Stimulated activated CD4-positive, alpha-beta T cell treated with anti-CD3 and anti-CD28 coated beads, TNF-alpha, amount 100 ng/mL, for 4 hours (primary cell): ENCODE data around the gene RAB3IL1.
"Not testable (repeated sequence)": the region's sequence is repeated elsewhere in the genome, so short reads cannot be mapped to it uniquely, and the experiment has no call there.

Experiments
- DNase-seq, 3 experiments: peaks; one replicate each; pipeline ENCODE4 v3.0.0-alpha.2; 2020; ENCODE audit warnings: low read depth in 3 of 3

Gene RAB3IL1

GRCh38 chr11:61885784-61886580 lies 31.4 kb downstream of the RAB3IL1 start:
- no peak for DNase-seq

- no peak for DNase-seq
These were observed 32.1 kb downstream of the RAB3IL1 start for GRCh38 chr11:61885166-61885778.

GRCh38 chr11:61883947-61884346 lies 33.4 kb downstream of the RAB3IL1 start:
- no peak for DNase-seq

- DNase-seq: no peak
These were observed 34.0 kb downstream of the RAB3IL1 start for GRCh38 chr11:61883327-61883726.

GRCh38 chr11:61882879-61883278 lies 34.5 kb downstream of the RAB3IL1 start:
- DNase-seq: no peak

GRCh38 chr11:61882267-61882666 lies 35.1 kb downstream of the RAB3IL1 start:
- not testable (repeated sequence) for DNase-seq

GRCh38 chr11:61881397-61881796 lies 36.0 kb downstream of the RAB3IL1 start:
- no peak for DNase-seq

GRCh38 chr11:61880454-61880853 lies 36.9 kb downstream of the RAB3IL1 start:
- DNase-seq: no peak

GRCh38 chr11:61880031-61880430 lies 37.3 kb downstream of the RAB3IL1 start:
- DNase-seq: no peak

GRCh38 chr11:61879152-61879551 lies 38.2 kb downstream of the RAB3IL1 start:
- DNase-seq: no peak

GRCh38 chr11:61875698-61876097 lies 41.7 kb downstream of the RAB3IL1 start:
- no peak for DNase-seq

- DNase-seq: no peak
These were observed 42.5 kb downstream of the RAB3IL1 start for GRCh38 chr11:61874853-61875252.

- no peak for DNase-seq
These were observed 43.0 kb downstream of the RAB3IL1 start for GRCh38 chr11:61874377-61874809.

GRCh38 chr11:61873588-61874376 lies 43.6 kb downstream of the RAB3IL1 start:
- DNase-seq: no peak

- DNase-seq: no peak
These were observed 44.3 kb downstream of the RAB3IL1 start for GRCh38 chr11:61872935-61873565.

GRCh38 chr11:61871158-61871597 lies 46.2 kb downstream of the RAB3IL1 start:
- DNase-seq: peak; percentile 15 to 44 (median 28)

- no peak for DNase-seq
These were observed 46.8 kb downstream of the RAB3IL1 start for GRCh38 chr11:61870541-61871031.

GRCh38 chr11:61869708-61870451 lies 47.5 kb downstream of the RAB3IL1 start:
- no peak for DNase-seq

GRCh38 chr11:61869429-61869707 lies 48.0 kb downstream of the RAB3IL1 start:
- no peak for DNase-seq

GRCh38 chr11:61868571-61869428 lies 48.6 kb downstream of the RAB3IL1 start:
- DNase-seq: no peak
